WERI-Rb-1 (cell line): ENCODE results near the gene TRIM65.
"Not testable (repeated sequence)": the region's sequence is repeated elsewhere in the genome, so short reads cannot be mapped to it uniquely, and the experiment has no call there.

Experiments used
- DNase-seq: peaks from one replicate; pipeline ENCODE4 v3.0.0-alpha.2; 2020
- H3K27ac ChIP-seq: fragments of 250-450 bp; sonication (Bioruptor Pico); 2 replicates; pipeline ENCODE4 v1.5.1; 2020; ENCODE audit warnings: mild to moderate bottlenecking, moderate library complexity
- H3K27me3 ChIP-seq: fragments of 250-450 bp; sonication (Bioruptor Pico); 2 replicates; pipeline ENCODE4 v1.5.1; 2021; ENCODE audit warnings: mild to moderate bottlenecking, low read depth, moderate library complexity; ENCODE audit not compliant: insufficient read depth, severe bottlenecking
- H3K36me3 ChIP-seq: fragments of 250-450 bp; sonication (Bioruptor Pico); 2 replicates; pipeline ENCODE4 v1.5.1; 2020; ENCODE audit warnings: mild to moderate bottlenecking, moderate library complexity
- H3K4me3 ChIP-seq: 2 replicates; pipeline ENCODE4 v1.5.1; 2011; ENCODE audit warnings: low read depth, mild to moderate bottlenecking, control low read depth, low read length
- H3K9me3 ChIP-seq: fragments of 250-450 bp; sonication (Bioruptor Pico); 2 replicates; pipeline ENCODE4 v1.5.1; 2021; ENCODE audit warnings: mild to moderate bottlenecking, moderate library complexity; ENCODE audit not compliant: severe bottlenecking
- CTCF ChIP-seq: IDR thresholded peaks from 2 replicates; pipeline ENCODE4 v1.5.1; 2011; ENCODE audit warnings: low read depth, mild to moderate bottlenecking, control low read depth, inconsistent platforms, low read length

Gene TRIM65

GRCh38 chr17:75892556-75893224 is 4.1 kb downstream of the TRIM65 start:
- H3K27ac ChIP-seq = peak overlapping the region; percentile 95
- no peak overlapping the region for H3K4me3 ChIP-seq
- DNase-seq = peak; percentile 69
- peaks cover 28% of the 10 kb centered on the region for H3K36me3 ChIP-seq
- H3K9me3 ChIP-seq = no peaks in the 10 kb centered on the region
- no peaks in the 10 kb centered on the region for H3K27me3 ChIP-seq
- no peak for TF ChIP-seq CTCF

GRCh38 chr17:75891605-75892555 is 4.9 kb downstream of the TRIM65 start:
- H3K27ac ChIP-seq = peak overlapping the region; percentile 95
- TF ChIP-seq CTCF = 0 out of 2 replicates have a peak, but pooled peaks have one; percentile 26
- peak; percentile 50 for DNase-seq
- peaks cover 23% of the 10 kb centered on the region for H3K36me3 ChIP-seq
- H3K27me3 ChIP-seq = no peaks in the 10 kb centered on the region
- H3K9me3 ChIP-seq = no peaks in the 10 kb centered on the region
- H3K4me3 ChIP-seq = no peak overlapping the region

GRCh38 chr17:75891022-75891604 is 5.6 kb downstream of the TRIM65 start:
- no peaks in the 10 kb centered on the region for H3K9me3 ChIP-seq
- peak; percentile 94 for DNase-seq
- no peak for TF ChIP-seq CTCF
- peaks cover 23% of the 10 kb centered on the region for H3K36me3 ChIP-seq
- no peaks in the 10 kb centered on the region for H3K27me3 ChIP-seq
- peak overlapping the region; percentile 95 for H3K27ac ChIP-seq
- H3K4me3 ChIP-seq = no peak overlapping the region

GRCh38 chr17:75889454-75889853 is 7.3 kb downstream of the TRIM65 start:
- H3K27me3 ChIP-seq = no peaks in the 10 kb centered on the region
- DNase-seq = no peak
- peaks cover 23% of the 10 kb centered on the region for H3K36me3 ChIP-seq
- H3K27ac ChIP-seq = peak overlapping the region; percentile 95
- H3K9me3 ChIP-seq = no peaks in the 10 kb centered on the region
- TF ChIP-seq CTCF = peak; percentile 22; the same call in 1 of the 2 replicates
- no peak overlapping the region for H3K4me3 ChIP-seq

DNA sequence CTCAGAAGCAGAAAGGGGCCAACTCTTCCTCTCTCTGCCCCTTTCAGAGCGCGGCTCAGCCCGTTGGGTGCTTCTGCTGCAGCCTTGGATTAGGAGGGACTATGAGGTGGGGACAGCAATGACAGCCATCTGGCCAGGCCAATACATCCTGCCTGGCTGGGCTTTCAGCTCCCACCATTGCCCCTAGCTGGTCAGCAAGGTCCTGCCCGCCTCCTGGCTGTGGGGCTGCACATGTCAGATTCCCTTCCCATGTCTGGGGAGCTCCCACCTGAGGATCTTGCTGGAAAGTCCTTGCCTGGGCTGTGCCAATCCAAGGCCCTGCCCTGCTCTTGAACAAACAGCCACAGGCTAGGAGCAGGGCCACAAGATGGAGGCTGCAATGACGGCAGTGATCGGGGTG is 8.3 kb downstream of the TRIM65 start:
- Histone ChIP-seq H3K27ac (peak overlapping the region; percentile 95), H3K4me3 (no peak overlapping the region), H3K27me3 (no peaks in the 10 kb centered on the region), H3K9me3 (no peaks in the 10 kb centered on the region), H3K36me3 (peaks cover 23% of the 10 kb centered on the region)
- peak; percentile 93 for DNase-seq
- peak; percentile 50 for TF ChIP-seq CTCF

- H3K27me3 ChIP-seq, DNase-seq, H3K4me3 ChIP-seq, H3K27ac ChIP-seq, H3K9me3 ChIP-seq: not testable (repeated sequence)
- H3K36me3 ChIP-seq = peaks cover 15% of the 10 kb centered on the region
Observed at GRCh38 chr17:75885860-75886259, 10.9 kb downstream of the TRIM65 start.
